GM19438 (cell line): ENCODE results near the gene PDXK.

Experiments used
- ATAC-seq: cut with Tn5 transposase; IDR thresholded peaks from one replicate; pipeline ENCODE4 v1.9.1; 2021; ENCODE audit warnings: low read depth; ENCODE audit not compliant: unreplicated experiment

PDXK gene

DNA sequence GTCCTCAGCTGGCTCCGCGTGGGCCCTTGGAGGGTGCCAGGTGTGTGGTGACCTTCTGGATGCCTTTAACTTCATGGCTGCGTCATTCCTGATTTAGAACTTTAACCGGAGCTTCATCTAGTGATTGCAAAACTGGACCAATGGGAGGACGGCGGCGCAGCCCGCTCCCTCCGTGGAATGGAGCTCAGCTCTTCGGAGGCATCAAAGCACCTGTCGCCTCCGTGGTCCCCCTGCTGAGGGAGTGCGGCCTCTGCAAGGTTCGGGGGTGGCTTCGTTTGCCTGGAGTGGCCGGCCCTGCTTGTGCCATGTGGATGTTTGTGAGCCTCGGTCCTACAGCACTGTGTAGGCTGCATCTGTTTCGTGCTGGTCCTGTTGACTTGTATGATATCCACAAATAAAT, 43.0 kb downstream of the PDXK start:
- ATAC-seq, result no peak

- no peak for ATAC-seq
Observed at GRCh38 chr21:43762303-43763128, 43.6 kb downstream of the PDXK start.

GRCh38 chr21:43763901-43764523, 45.1 kb downstream of the PDXK start:
- ATAC-seq, result no peak

DNA sequence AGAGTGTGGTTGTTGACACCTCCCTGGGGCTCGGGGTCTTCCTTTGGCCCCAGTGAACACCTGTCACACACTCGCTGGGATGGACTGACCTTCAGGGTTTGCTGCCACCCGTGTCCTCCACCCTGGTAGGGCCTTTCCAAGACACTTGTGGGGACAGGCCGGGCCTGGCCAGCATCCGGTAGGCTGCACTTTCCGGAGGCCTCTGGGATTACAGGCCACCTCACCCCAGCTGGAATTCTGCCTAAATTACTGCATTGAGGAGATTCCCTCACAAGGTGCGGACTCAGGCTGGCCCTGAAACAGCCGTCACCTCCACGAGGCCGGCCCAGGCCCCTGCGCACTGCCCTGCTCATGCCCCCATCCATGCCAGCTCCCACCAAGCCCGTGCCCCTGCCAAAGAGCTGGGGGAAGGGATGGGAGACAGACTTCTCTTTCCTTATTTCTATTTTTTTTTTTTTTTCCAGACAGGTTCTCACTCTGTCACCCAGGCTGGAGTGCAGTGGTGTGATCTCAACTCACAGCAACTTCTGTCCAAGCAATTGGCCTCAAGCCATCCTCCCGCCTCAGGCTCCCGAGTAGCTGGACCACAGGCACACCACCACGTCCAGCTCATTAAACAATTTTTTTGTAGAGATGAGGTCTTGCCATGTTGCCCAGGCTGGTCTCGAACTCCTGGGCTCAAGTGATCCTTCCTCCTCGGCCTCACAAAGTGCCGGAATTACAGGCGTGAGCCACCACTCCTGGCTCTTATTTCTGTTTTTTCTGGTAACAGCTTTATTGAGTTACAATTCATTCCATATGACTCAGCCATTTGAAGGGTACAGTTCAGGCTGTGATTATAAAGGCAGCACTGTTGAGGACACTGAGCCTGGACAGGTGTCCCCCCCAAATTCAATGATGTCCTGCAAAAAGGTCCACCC, 45.9 kb downstream of the PDXK start:
- ATAC-seq, result no peak

DNA sequence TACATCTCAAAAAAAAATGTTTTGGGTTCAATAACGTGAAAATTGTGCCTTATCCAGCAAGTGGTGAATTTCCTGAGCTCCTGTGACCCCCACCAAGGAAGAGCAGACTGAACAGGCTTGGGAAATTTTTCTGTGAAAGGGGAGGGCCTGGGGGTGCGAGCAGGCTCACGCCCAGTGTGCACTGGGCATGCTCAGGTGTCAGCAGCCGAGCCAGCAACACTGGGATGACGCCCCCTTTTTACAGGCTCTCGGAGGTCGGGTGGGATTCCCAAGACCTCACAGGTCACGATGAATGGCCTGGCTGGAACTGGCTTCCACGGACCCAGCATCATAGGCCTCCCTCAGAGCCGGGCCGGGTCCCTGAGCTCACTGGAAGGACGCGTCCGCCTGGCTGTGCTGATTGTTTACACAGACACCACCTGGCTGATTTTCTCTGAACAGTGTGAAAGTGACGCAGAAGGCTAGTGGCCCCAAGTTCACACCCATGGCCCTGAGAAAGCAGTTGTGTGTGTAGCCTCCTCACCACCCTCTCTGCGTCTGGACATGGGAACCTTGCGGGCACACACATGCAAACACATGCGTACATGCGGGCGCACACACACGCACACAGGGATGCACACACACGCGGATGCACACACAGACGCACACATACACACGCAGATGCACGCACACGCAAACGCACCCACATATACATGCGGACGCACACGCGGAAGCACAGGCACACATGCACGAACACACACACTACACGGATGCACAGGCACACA, 48.0 kb downstream of the PDXK start:
- no peak for ATAC-seq

GRCh38 chr21:43767498-43767983, 48.6 kb downstream of the PDXK start:
- no peak for ATAC-seq

DNA sequence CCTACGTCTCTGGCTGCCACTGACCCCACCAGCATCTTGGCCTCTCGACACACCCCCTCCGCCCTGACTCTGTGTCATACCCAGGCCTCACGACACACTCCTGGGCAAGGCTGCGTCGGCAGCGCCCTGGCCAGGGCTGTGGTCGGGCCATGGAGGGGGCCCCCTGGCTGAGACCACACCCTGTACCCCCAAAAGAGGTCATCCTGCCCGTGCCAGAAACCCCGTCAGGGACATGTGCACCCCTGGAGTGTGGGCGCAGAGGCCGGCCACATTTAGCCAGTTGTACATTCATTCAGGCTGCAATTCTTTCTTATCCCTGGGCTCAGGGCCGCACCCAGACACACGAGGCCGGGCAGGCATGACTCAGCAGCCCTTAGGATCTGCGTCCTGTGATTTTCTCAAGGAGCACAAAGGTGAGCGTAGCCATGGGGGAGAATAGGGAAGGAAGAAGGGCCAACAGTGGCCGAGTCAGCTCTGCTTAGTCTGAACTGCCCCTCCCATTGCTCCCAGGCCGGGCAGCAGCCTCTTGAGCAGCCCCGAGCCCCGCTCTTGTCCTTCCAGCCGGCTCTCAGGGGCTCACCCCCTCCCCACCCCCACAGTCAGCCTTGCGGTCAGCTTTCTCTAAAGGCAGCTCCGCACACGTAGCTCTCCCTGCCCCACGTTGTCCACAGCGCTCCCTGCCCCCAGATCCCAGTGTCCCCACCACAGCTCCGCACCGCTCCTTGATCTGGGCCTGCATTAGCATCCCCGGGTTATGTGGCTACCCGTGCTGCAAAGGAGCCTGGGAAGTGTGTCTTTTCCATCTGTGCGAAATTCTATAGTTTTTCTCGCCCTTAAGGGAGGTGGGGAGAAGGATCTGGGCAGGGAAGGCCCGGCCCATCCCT, 49.3 kb downstream of the PDXK start:
- no peak for ATAC-seq

DNA sequence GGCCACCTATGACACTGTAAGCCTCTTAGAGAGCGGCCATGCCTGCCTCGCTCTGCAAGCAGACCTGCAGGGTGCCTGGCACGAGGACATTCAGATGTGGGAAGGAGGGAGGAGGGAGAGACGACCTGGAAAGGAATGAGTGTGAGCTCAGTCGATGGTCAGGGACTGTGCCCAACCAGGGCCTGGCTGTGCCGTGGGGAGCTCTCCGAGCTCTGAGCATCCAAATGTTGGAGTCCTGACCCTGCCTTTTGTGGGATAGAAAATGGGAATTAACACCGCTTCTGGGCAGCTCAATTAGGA, 49.9 kb downstream of the PDXK start:
- ATAC-seq, result no peak

GRCh38 chr21:43769325-43769958, 50.5 kb downstream of the PDXK start:
- ATAC-seq, result no peak

- ATAC-seq, result no peak
Observed at GRCh38 chr21:43770066-43770655, 51.2 kb downstream of the PDXK start.

GRCh38 chr21:43771199-43771675, 52.3 kb downstream of the PDXK start:
- ATAC-seq, result no peak

DNA sequence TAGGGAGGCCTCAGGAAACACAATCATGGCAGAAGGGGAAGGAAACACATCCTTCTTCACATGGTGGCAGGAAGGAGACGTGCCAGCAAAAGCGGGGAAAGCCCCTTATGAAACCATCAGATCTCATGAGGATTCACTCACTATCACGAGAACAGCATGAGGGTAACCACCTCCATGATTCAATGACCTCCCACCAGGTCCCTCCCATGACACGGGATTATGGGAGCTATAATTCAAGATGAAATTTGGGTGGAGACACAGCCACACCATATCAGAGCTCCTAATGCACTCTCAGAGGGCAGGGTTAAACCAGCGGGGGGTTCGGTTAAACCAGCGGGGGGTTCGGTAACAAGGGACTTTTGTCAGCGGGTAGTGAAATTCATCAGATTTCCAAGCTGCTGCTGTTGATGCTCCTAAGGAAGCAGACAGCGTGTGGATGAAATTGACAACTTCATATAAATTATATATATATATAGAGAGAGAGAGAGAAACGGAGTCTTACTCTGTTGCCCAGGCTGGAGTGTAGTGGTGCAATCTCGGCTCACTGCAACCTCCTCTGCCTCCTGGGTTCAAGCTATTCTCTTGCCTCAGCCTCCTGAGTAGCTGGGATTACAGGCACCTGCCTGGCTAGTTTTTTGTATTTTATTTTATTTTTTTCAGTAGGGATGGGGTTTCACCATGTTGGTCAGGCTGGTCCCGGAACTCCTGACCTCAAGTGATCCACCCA, 52.9 kb downstream of the PDXK start:
- no peak for ATAC-seq

- ATAC-seq, result no peak
Observed at GRCh38 chr21:43772425-43772821, 53.5 kb downstream of the PDXK start.

DNA sequence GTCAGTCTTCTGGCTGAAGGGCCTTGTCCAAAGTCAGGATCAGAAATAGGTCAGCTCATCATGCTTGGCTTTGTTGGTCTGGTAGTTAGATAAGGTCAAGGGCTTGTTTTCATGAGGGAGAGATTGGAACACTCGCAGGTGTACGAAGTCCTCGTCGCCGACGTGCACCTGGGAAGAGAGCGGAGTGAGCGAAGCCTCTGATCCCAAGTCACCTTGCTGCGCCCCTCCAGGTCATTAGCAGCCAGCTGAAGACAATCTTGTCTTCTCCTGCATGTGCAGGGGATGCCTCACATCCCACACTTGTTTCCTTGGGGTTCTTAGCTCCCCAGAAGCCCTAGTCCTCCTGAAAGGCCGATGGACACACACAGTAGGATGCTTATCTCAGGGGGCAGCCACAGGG, 55.2 kb downstream of the PDXK start:
- no peak for ATAC-seq

- ATAC-seq, result no peak
Observed at GRCh38 chr21:43775190-43775589, 56.3 kb downstream of the PDXK start.

GRCh38 chr21:43775795-43776430, 57.0 kb downstream of the PDXK start, which contains the start of gene CSTB:
Gene CSTB (minus strand): TSS chr21:43776308. CDS start chr21:43776269, 39 bp downstream.
- peak; percentile 48 for ATAC-seq

DNA sequence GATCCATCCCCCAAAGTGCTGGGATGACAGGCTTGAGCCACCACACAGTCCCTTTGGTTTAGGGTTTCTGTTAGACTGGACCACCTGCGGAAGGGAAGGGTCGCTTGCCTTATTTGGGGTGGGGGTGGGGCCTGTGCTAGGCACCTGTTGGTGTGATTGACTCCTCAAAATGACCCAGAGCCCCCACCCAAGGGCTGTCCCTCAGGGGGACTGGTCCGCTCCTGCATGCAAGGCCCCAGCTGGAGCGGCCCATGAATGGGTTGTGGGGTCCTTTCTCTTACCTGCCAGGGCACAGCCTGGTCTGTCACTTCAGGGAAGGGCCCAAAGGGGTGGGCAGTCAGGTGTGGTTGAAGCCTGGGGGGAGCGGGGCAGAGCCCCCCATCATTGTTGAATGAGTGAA, 59.0 kb downstream of the PDXK start:
- ATAC-seq, result no peak
